IPS-15b (cell line): ENCODE results near the gene PHACTR3.

Experiments used
- H3K27me3 ChIP-seq: one replicate; pipeline ENCODE4 v1.6.1; 2013; ENCODE audit warnings: low read length; ENCODE audit not compliant: control insufficient read depth, insufficient read depth
- H3K36me3 ChIP-seq: one replicate; pipeline ENCODE4 v1.6.1; 2013; ENCODE audit warnings: low read length; ENCODE audit not compliant: control insufficient read depth, insufficient read depth
- H3K4me1 ChIP-seq: one replicate; pipeline ENCODE4 v1.6.1; 2013; ENCODE audit warnings: mild to moderate bottlenecking, low read length; ENCODE audit not compliant: control insufficient read depth, insufficient read depth
- H3K4me3 ChIP-seq: one replicate; pipeline ENCODE4 v1.5.1; 2013; ENCODE audit warnings: low read depth, low read length
- H3K9ac ChIP-seq: one replicate; pipeline ENCODE4 v1.6.1; 2013; ENCODE audit warnings: low read depth, mild to moderate bottlenecking, low read length
- H3K9me3 ChIP-seq: one replicate; pipeline ENCODE4 v1.6.1; 2013; ENCODE audit warnings: mild to moderate bottlenecking, low read length; ENCODE audit not compliant: control insufficient read depth, insufficient read depth

Gene PHACTR3

DNA sequence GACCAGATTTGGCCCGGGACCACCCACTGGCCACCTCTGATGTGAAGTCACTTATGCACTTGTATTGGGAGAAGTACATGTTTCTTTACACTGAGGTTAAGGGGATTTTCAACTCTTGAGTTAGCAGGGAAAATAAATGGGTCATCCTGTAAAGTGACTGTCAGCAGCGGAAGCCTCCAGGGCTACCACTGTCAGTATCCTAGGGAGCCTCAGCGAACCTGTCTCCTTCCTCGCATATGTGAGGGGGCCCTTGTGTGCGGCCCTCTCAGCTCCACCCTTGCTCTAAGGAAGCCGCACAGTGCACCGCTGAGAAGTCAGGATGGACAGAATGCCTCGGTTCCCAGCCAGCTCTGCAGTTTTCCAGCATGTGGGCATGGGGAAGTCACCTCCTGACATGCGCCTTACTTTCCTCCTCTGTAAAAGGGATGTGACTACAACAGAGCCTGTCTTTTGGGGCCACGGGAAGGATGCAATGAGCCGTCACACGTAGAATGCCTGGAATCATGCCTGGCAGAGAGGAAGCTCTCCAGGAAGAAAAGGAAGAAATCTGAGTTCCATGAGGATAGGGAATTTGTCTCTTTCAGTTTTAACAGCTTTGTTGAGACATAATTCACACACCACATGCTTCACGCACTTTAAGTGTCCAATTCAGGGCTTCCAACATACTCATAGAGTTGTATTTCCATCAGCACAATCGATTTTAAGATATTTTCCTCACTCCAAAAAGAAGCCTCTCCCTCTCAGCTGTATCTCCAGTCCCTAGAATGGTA, 213.7 kb downstream of the PHACTR3 start:
- Histone ChIP-seq H3K36me3 (no peaks in the 10 kb centered on the region), H3K9ac (no peak overlapping the region), H3K4me3 (no peak overlapping the region), H3K9me3 (no peaks in the 10 kb centered on the region), H3K4me1 (no peaks in the 10 kb centered on the region), H3K27me3 (peaks cover 2% of the 10 kb centered on the region)

DNA sequence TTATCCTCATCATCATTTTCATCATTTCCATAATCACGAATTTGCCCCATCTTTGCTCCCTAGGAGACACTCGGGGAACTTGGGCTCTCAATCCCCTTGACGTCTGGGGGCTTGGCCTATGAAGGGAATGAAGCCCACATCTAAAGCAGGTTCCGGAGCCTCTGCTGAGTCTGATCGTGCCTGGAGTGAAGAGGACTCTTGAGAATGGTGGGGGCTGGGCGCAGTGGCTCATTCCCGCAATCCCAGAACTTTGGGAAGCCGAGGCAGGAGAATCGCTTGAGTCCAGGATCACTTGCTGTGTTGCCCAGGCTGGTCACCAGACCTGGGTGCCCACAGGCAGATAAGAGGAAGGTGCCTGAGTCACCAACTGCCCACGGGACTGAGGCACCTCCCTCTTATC, 214.6 kb downstream of the PHACTR3 start:
- Histone ChIP-seq H3K27me3 (peaks cover 2% of the 10 kb centered on the region), H3K4me1 (no peaks in the 10 kb centered on the region), H3K36me3 (no peaks in the 10 kb centered on the region), H3K4me3 (no peak overlapping the region), H3K9ac (no peak overlapping the region), H3K9me3 (no peaks in the 10 kb centered on the region)

DNA sequence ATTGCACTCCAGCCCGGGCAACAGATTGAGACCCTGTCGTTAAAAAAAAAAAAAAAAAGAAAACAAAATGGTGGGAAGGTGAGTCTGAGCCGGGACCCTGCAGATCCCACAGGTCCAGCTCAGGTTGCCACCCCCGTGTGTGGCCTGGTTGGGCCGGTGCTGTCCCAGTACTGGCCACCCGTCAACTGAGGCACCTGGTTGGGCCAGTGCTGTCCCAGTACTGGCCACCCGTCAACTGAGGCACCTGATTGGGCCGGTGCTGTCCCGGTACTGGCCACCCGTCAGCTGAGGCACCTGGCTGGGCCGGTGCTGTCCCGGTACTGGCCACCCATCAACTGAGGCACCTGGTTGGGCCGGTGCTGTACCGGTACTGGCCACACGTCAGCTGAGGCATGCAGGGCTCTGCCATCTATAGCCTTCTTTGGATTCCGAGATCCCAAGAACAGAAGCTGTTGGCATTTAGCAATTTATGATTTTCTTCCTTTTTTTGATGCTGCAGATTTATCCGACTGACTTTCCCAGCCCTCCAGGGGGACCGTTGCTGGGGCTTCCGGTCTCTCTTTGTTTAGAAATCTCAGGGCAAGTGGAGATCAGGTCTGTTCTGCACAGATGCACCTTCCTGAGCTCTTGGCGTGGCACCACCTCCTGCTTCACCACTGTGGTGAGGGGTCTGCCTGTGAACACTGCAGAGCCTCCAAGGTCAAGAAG, 215.3 kb downstream of the PHACTR3 start:
- Histone ChIP-seq H3K9me3 (no peaks in the 10 kb centered on the region), H3K27me3 (peaks cover 2% of the 10 kb centered on the region), H3K36me3 (no peaks in the 10 kb centered on the region), H3K4me1 (no peaks in the 10 kb centered on the region), H3K4me3 (no peak overlapping the region), H3K9ac (no peak overlapping the region)

DNA sequence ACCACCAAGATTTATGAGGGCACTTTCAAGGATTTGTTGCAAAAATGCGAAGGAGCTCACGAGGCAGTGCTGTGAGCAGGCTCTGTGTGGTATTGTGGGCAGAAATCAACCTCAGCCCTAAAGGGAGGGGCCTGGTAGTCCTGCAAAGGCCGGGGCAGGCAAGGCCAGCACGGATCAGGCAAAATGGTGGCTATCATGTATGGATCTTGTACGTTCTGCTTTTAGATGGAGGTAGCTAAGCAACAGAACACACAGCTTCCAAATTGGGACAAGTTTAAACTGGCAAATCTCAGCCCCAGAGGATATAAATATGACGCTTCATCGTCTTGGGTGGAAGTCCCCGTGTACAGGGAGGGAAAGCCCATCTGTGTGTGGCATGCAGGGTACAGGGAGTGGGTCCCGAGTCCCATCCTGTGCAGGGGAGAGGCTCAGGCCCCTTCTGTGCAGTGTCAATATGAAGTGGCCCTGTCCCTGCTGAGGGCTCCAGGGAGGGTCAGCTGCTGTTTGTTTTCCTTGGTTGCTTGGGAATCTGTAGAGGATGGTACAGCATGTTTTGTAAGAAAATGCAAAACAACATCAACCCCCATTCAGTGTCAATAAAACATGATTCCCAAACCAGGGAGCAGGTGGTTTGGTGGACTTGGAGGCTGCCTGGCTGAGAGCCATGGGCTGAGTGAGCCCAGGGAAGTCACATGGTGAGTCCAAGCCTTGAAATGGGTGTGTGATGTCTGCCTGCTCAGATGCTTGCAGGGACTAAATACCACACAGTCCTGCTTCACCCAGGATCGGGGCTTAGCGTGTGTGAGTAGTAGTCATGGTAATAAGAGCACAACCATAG, 216.1 kb downstream of the PHACTR3 start:
- Histone ChIP-seq H3K9me3 (no peaks in the 10 kb centered on the region), H3K9ac (no peak overlapping the region), H3K27me3 (peaks cover 2% of the 10 kb centered on the region), H3K4me1 (no peaks in the 10 kb centered on the region), H3K36me3 (no peaks in the 10 kb centered on the region), H3K4me3 (no peak overlapping the region)

DNA sequence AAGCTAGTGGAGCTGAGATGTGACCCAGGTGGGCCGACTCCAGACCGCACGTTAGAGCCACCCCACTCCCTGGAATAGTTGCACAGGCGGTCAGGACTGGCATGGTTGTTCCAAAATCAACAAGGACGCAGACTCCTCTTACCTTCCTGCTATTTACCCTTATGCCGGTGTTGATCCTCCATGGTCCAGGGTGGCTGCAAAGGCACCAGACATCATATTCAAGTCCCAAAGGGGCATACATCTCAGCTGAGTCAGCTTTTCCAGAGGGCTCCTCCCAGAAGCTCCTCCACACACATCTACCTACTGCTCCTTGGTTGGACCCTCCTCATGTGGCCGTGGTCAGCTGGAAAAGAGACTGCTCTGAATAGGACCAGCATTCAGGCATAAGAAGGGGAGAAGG, 216.9 kb downstream of the PHACTR3 start:
- H3K4me3 ChIP-seq, result no peak overlapping the region
- H3K36me3 ChIP-seq, result no peaks in the 10 kb centered on the region
- H3K9me3 ChIP-seq, result no peaks in the 10 kb centered on the region
- peaks cover 2% of the 10 kb centered on the region for H3K27me3 ChIP-seq
- H3K9ac ChIP-seq, result no peak overlapping the region
- no peaks in the 10 kb centered on the region for H3K4me1 ChIP-seq

DNA sequence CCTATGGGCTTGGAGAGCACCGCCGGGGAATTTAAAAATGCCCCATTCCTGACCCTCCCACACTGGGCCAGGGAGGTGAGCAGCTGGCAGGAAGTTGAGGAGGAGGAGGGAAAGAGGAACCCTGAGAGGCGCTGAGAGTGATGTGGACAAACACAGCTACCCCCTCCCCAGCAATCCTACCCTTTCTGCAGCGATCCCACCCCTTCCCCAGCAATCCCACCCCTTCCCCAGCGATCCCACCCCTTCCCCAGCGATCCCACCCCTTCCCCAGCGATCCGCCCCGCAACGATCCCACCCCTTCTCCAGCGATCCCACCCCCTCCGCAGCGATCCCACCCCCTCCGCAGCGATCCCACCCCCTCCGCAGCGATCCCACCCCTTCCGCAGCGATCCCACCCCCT, 217.4 kb downstream of the PHACTR3 start:
- H3K36me3 ChIP-seq, result no peaks in the 10 kb centered on the region
- H3K9me3 ChIP-seq, result no peaks in the 10 kb centered on the region
- H3K9ac ChIP-seq, result no peak overlapping the region
- no peak overlapping the region for H3K4me3 ChIP-seq
- H3K27me3 ChIP-seq, result peaks cover under 1% of the 10 kb centered on the region
- no peaks in the 10 kb centered on the region for H3K4me1 ChIP-seq

DNA sequence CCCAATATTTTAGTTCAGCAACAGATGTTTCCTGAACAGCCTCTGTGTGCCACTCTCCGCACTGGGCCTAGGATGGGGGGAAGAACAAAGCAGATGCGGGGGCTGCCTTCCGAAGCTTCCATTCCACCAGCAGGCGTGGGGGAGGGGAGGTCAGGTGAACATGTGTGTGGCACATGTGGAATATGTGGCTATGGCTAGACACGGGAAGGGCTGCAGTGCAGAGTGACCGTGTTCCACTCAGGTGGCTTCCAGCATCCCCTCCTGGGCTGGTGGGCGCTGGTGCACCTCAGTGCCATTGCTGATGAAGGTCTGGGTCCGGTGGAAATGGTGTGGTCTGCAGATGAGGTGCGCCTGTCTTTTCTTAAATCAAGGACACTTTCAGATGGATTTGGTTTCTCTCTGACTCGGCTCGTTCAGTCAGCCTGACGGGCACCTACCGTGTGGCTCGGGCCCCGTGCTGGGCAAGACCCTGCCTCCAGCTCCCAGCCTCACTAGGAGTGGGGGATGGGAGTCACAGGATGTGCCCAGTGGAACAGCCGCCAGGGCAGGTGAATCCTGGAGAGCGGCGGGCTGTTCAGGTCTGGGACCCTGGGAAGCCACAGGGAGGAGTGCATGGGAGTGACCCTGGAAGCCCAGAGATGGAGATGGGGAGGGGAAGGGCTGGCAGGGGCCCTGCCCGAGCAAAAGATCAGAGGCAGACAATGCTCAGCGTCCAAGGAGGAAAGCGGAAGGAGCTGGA, 218.1 kb downstream of the PHACTR3 start:
- Histone ChIP-seq H3K9ac (no peak overlapping the region), H3K4me1 (no peaks in the 10 kb centered on the region), H3K36me3 (no peaks in the 10 kb centered on the region), H3K9me3 (no peaks in the 10 kb centered on the region), H3K4me3 (no peak overlapping the region), H3K27me3 (no peaks in the 10 kb centered on the region)

DNA sequence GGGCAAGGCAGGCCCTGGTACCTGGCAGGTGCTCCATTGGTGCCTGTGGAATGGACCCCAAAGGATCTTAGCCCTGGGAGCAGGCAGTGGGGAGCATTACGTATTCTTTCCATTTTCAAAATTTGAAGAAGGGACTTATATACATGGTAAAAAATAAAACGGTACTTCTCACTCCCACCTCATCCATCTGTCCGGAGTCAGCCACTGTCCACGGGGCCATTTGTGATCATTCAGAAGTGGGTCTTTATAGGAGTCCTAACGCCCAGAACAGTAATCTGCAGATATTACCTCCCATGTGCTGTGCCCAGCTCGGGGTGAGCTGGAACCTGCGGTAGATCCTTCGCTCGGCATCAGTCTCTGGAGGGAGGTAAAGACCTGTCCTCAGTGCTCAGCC, 218.7 kb downstream of the PHACTR3 start:
- Histone ChIP-seq H3K27me3 (no peaks in the 10 kb centered on the region), H3K4me1 (no peaks in the 10 kb centered on the region), H3K9me3 (no peaks in the 10 kb centered on the region), H3K4me3 (no peak overlapping the region), H3K36me3 (no peaks in the 10 kb centered on the region), H3K9ac (no peak overlapping the region)

DNA sequence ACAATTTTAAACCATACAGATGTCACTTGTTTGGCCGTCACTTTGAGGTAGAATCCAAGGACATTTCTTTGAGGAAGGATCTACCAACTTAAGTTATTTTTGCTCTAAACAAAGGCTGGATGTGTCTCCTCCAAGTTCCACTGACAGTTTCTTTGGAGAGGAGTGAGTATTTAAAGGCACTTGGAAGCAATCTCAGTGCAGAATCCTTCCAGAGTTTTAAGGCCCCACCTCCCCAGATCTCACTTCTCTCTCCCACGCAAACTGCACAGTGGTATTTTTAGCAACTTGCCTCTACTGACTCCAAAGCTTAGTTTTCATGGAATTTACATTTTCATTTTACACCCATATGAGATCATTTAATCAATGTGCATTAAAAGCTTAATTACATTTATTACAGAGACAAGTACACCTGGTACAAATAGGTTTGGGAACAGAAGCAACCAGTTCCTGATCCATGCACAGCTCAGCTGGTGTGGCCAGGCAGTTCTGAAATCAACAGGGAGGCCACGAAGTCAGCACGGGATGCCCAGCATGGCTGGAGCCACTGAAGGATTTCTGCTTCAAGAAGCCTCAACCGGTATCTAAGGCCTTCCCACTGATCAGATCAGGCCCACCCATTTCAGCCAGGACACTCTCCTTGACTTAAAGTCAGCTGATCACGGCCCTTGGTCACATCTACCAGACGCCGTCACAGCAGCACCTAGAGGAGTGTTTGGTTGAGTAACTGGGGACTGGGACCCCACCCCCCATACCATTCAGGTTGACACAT, 219.3 kb downstream of the PHACTR3 start:
- Histone ChIP-seq H3K4me1 (no peaks in the 10 kb centered on the region), H3K9ac (no peak overlapping the region), H3K36me3 (no peaks in the 10 kb centered on the region), H3K27me3 (no peaks in the 10 kb centered on the region), H3K9me3 (no peaks in the 10 kb centered on the region), H3K4me3 (no peak overlapping the region)

DNA sequence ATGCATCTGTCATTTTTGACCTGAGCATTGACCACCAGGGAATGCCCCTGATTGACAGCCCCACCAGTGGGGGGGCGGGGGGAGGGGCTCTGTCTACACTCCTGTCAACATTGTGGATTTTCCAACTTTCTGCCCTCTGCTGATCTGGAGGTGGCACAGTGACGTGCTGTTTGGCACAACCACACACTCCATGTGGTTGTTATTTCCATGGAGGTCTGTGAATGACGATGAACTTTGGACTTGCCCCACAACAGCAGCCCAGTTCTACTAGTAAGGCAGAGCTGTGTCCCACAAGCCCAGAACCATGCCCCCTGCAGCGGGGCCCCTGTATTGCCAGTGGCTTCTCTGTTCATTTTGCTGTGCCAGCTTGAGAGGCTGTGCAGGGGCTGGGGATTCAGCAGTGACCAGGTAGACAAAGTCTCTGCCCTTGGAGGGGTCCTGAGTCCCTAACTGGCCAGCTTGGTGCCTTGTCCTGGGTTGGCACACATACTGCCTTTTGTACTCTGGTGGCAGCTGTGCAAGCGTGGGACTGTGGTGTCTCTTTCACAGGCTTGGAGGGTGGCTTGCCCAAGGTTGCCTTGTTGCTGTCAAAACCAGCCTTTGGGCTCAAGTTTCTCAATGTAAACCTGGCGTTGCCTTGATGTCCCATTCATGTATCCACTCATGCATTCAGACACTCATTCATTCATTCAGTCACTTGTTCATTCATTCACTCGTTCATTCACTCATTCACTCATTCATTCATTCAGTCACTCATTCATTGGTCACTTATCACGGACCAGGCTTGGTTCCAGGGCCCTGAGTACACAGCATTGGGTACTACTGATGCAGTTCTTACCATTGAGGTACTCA, 220.6 kb downstream of the PHACTR3 start:
- no peak overlapping the region for H3K4me3 ChIP-seq
- no peaks in the 10 kb centered on the region for H3K9me3 ChIP-seq
- no peaks in the 10 kb centered on the region for H3K27me3 ChIP-seq
- no peaks in the 10 kb centered on the region for H3K36me3 ChIP-seq
- H3K9ac ChIP-seq, result no peak overlapping the region
- no peaks in the 10 kb centered on the region for H3K4me1 ChIP-seq
